ENCODE data around the gene PRM1. TPM values are rescaled to one million over a fixed set of nuclear protein-coding genes. Genes with fewer than 3 reads are reported as not detected.

PRM1 gene
- total RNA-seq, 5 donors from 2014 or later (not counting 1 experiment from before 2014, with no cell fraction given): not detected

DNA sequence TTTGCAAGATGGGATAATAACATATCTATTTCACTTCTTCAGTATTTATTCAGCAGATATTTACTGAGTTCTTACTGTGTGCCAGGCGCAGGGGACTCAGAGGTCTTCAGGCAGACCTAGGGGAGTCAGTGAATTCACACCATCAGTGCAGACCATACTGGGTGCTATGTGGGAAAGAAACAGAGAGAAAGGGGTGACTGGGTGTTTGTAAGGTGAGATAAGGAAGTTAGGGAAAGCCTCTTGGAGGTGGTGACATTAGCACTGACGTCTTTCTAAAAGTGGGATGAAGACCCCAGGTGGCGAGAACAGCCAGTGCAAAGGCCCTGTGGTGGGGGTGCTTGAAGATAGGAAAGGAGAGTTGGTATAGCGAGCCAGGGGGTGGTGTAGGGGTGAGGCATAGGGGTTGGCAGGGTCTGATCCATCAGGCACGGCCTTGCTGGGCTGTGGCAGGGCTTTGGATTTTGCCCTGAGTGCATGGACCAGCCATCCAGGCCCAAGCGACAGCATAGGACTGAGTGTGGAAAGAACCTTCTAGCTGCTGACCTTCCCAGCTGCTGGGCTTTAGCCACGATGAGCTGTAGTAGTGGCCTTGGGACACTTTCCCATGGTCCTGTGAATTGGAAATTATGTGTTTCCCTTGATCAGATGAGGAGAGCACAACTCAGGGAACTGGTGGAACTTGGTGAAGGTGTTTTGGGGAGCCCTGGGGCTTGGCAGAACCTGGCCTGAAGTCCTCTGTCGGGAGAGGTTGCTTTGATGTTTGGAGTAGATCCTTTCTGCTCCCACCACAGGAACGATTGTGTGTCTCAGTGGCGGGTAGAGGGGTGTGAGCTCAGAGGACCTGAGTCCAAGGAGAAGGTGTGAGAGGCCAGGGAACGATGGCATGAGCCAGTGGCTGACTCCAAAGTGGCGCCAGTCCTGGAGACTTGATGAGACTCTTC, 21.2 kb downstream of the PRM1 start:
- ATAC-seq (replicated peaks in 1 of 4): no peak

DNA sequence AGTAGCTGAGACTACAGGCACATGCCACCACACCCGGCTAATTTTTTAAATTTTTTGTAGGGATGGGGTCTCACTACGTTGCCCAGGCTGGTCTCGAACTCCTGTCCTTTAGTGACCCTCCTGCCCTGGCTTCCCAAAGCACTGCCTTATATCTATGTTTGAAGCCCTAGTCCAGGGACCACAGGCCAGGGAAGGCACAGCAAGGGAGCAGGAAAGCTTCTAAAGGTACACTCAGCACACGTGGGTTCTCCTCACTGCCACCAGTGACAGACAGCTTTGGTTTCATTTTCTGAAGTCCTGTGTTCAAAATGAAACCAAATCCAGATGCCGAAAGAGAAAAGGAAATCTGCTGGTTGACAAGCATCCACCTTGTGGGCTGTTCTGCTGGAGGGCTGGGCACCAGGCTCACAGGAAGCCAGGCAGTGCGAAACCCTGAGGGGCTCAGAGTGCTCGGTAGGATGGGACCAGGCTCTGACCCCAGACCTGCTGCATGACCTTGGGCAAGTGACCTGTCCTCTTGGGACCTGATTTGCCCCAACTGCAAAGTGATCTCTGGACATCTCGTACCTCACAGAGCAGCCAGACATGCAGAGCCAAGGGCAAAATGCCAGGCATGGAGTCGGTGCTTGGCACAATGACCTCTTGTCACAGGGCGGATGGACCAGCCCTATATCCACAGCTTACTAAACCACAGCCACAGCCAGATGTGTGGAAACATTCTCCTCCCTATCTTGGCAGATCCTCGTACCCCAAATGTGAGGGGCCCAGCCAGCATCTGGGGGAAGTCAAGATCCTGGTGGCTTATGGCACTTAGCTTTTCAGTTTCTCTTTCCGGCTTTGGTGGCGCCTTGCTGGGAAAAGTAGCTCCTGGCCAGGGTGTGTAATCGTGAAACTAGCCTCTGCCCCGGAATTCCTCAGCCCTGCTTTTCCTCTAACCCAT, 22.3 kb downstream of the PRM1 start:
- Histone ChIP-seq H3K36me3 (ENCODE audit: control insufficient read depth in 2 of 2, extremely low read depth in 1 of 2, insufficient read depth in 1 of 2, low read length in 1 of 2) (no peaks in the 10 kb centered on the region), H3K4me1 (ENCODE audit: control insufficient read depth in 1 of 2, extremely low read depth in 1 of 2, insufficient read depth in 2 of 2, low read length in 2 of 2) (peaks cover 35 to 54% of the 10 kb centered on the region in 2 experiments), H3K27ac (ENCODE audit: low read length) (peak overlapping the region; percentile 50), H3K4me3 (ENCODE audit: control insufficient read depth in 1 of 2, extremely low read depth in 1 of 2, low read length in 1 of 2) (peak overlapping the region in 1 of 2 donors; percentile 3), H3K27me3 (replicated peaks in 1 of 2; ENCODE audit: control insufficient read depth in 2 of 2, extremely low read depth in 1 of 2, insufficient read depth in 2 of 2, low read length in 1 of 2) (no peaks in the 10 kb centered on the region), H3K9me3 (no peaks in the 10 kb centered on the region)
- ATAC-seq (replicated peaks in 1 of 4) (peak in 1 of 4 experiments; percentile 24), DNase-seq (peak in 16 of 35 experiments; percentile 11 to 83 (median 26))
- peak overlapping the region; percentile 83 for H3K27ac Mint-ChIP-seq
- H3K27me3 Mint-ChIP-seq: no peaks in the 10 kb centered on the region
- ChIA-PET CTCF (interaction anchor here in 1 of 2 donors (0.6 to 1.7 kb wide), 3 partner anchors 149 to 290 kb away, joined by 3 to 8 read pairs (median 6); no protein-coding TSS in a partner anchor), POLR2A (interaction anchor here in 1 of 2 donors (0.6 kb wide), 2 partner anchors 144 to 241 kb away, joined by 4 to 6 read pairs; no protein-coding TSS in a partner anchor)
- peaks cover under 1% of the 10 kb centered on the region for H3K36me3 Mint-ChIP-seq
- WGBS (ENCODE audit: insufficient coverage): 46% methylated on average over 10 of the region's 15 CpGs
- peak overlapping the region; percentile 45 to 63 (median 53) for H3K4me3 Mint-ChIP-seq
- H3K4me1 Mint-ChIP-seq: peaks cover 40 to 51% (median 45%) of the 10 kb centered on the region in 3 donors
- H3K9me3 Mint-ChIP-seq: no peaks in the 10 kb centered on the region

More for the DNA sequence above, 21.2 kb downstream of the PRM1 start:
- no peak overlapping the region for H3K27ac ChIP-seq (ENCODE audit: low read length)
- no peaks in the 10 kb centered on the region for H3K9me3 Mint-ChIP-seq
- ChIA-PET CTCF (interaction anchor here (0.5 to 0.6 kb wide), 2 partner anchors 150 to 274 kb away, joined by 3 to 6 read pairs; no protein-coding TSS in a partner anchor), POLR2A (no interaction called here)
- no peaks in the 10 kb centered on the region for H3K36me3 ChIP-seq (ENCODE audit: control insufficient read depth in 2 of 2, extremely low read depth in 1 of 2, insufficient read depth in 1 of 2, low read length in 1 of 2)
- peak overlapping the region in 1 of 3 donors; percentile 18 for H3K4me3 Mint-ChIP-seq
- 95% methylated on average over 7 of the region's 12 CpGs for WGBS (ENCODE audit: insufficient coverage)
- no peak for DNase-seq
- peaks cover 49 to 57% (median 52%) of the 10 kb centered on the region in 3 donors for H3K4me1 Mint-ChIP-seq
- peak overlapping the region; percentile 83 for H3K27ac Mint-ChIP-seq
- no peaks in the 10 kb centered on the region for H3K9me3 ChIP-seq
- H3K4me1 ChIP-seq (ENCODE audit: control insufficient read depth in 1 of 2, extremely low read depth in 1 of 2, insufficient read depth in 2 of 2, low read length in 2 of 2): peaks cover 36 to 52% of the 10 kb centered on the region in 2 experiments
- no peaks in the 10 kb centered on the region for H3K27me3 ChIP-seq (replicated peaks in 1 of 2; ENCODE audit: control insufficient read depth in 2 of 2, extremely low read depth in 1 of 2, insufficient read depth in 2 of 2, low read length in 1 of 2)
- no peaks in the 10 kb centered on the region for H3K27me3 Mint-ChIP-seq
- no peaks in the 10 kb centered on the region for H3K36me3 Mint-ChIP-seq
- H3K4me3 ChIP-seq (ENCODE audit: control insufficient read depth in 1 of 2, extremely low read depth in 1 of 2, low read length in 1 of 2): no peak overlapping the region

DNA sequence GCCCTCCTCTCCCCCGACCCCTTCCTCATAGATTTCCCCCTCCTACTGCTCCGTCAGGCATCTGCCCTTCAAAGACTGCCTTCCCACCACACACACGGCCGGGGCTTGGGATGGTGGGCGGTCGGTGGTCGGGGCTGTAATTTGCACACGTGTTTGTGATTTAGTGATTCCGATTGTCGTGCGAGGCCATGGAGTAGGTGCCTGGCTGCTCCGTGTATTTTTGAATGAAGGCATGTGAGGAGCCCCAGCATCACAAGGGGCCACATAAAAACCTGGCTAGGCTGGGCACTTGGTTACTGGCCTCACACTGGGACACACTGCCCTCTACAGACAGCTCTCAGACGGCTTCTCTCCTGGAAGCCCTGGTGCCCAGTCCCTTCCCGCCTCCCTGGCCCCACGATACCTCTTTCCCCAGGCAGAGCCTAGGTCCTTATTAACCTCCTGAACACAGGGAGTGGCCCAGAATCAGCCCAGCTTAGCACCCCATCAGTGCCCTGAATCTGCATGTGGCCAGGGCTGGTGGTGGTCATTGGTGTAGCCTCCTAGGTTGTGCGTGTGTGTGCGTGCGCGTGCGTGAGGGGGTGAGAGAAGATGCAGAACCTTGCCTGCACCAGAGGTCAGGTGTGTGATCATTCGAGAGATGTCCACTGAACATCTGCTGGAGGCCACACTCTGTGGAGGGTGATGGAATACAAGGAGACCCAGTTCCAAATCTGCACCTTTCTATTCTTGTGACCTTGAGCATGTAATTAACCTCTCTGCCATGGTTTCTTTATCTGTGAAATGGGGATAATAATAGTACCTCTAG, 23.8 kb downstream of the PRM1 start:
- H3K27ac Mint-ChIP-seq: peak overlapping the region; percentile 92 to 93
- H3K36me3 Mint-ChIP-seq: peaks cover 11% of the 10 kb centered on the region
- no peaks in the 10 kb centered on the region for H3K9me3 Mint-ChIP-seq

DNA sequence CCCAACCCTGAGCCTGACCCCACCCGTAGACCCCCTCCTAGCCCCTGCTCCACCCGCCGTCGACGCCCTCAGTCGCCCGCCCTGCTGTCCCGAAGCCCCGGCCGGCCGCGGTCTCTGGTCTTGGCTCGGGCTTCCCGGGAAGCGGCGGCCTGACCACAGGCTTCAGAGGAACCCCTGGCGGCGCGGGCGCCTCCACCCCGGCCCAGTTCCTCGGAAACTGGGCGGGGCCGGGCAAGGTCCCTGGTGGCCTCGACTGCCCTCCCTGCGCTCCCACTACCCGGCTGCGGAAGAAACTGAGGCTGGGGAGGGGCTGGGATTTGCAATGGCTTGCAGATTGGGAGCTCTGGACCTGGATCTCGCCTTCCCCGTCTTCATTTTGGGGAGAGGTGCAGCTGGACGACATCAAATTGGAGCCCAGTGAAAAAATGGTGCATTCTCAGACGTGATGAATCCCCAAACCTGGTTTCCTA, 24.4 kb downstream of the PRM1 start:
- H3K36me3 Mint-ChIP-seq: peaks cover 15% of the 10 kb centered on the region
- peak overlapping the region; percentile 83 for H3K4me3 ChIP-seq (ENCODE audit: control insufficient read depth in 1 of 2, extremely low read depth in 1 of 2, low read length in 1 of 2)
- peaks cover 41 to 60% of the 10 kb centered on the region in 2 experiments for H3K4me1 ChIP-seq (ENCODE audit: control insufficient read depth in 1 of 2, extremely low read depth in 1 of 2, insufficient read depth in 2 of 2, low read length in 2 of 2)
- H3K36me3 ChIP-seq (ENCODE audit: control insufficient read depth in 2 of 2, extremely low read depth in 1 of 2, insufficient read depth in 1 of 2, low read length in 1 of 2): no peaks in the 10 kb centered on the region
- DNase-seq (peak in 5 of 35 experiments; percentile 17 to 46 (median 25)), ATAC-seq (replicated peaks in 1 of 4) (no peak)
- WGBS (ENCODE audit: insufficient coverage): 3% methylated on average over 21 of the region's 32 CpGs
- H3K27me3 ChIP-seq (replicated peaks in 1 of 2; ENCODE audit: control insufficient read depth in 2 of 2, extremely low read depth in 1 of 2, insufficient read depth in 2 of 2, low read length in 1 of 2): no peaks in the 10 kb centered on the region
- peak overlapping the region; percentile 89 for H3K27ac ChIP-seq (ENCODE audit: low read length)
- peak overlapping the region; percentile 92 to 96 (median 95) for H3K4me3 Mint-ChIP-seq
- POLR2A ChIA-PET: interaction anchor here (0.5 to 1.9 kb wide), 23 partner anchors 10 to 659 kb away, joined by 3 to 19 read pairs (median 5); partner anchors contain the start of gene DEXI (in 1 of the 2)
- H3K27ac Mint-ChIP-seq: peak overlapping the region; percentile 93 to 99
- H3K9me3 ChIP-seq: no peaks in the 10 kb centered on the region
- peaks cover 48 to 60% (median 52%) of the 10 kb centered on the region in 3 donors for H3K4me1 Mint-ChIP-seq
- no peaks in the 10 kb centered on the region for H3K27me3 Mint-ChIP-seq
- CTCF ChIA-PET: interaction anchor here (0.6 to 3.1 kb wide), 10 partner anchors 32 to 659 kb away, joined by 3 to 30 read pairs (median 4); partner anchors contain the start of gene GSPT1 (in 1 of the 2)
- no peaks in the 10 kb centered on the region for H3K9me3 Mint-ChIP-seq

More for the DNA sequence above, 23.8 kb downstream of the PRM1 start:
- peaks cover 37 to 55% of the 10 kb centered on the region in 2 experiments for H3K4me1 ChIP-seq (ENCODE audit: control insufficient read depth in 1 of 2, extremely low read depth in 1 of 2, insufficient read depth in 2 of 2, low read length in 2 of 2)
- ChIA-PET CTCF (interaction anchor here (0.5 to 1.7 kb wide), 4 partner anchors 286 to 458 kb away, joined by 3 to 6 read pairs (median 6); no protein-coding TSS in a partner anchor), POLR2A (interaction anchor here in 1 of 2 donors (0.7 kb wide), 1 partner anchor 28 kb away, joined by 6 read pairs; no protein-coding TSS in a partner anchor)
- no peaks in the 10 kb centered on the region for H3K27me3 Mint-ChIP-seq
- DNase-seq (peak in 26 of 35 experiments; percentile 24 to 77 (median 41)), ATAC-seq (replicated peaks in 1 of 4) (no peak)
- peaks cover 41 to 54% (median 46%) of the 10 kb centered on the region in 3 donors for H3K4me1 Mint-ChIP-seq
- 54% methylated on average over 9 of the region's 21 CpGs for WGBS (ENCODE audit: insufficient coverage)
- peak overlapping the region; percentile 92 to 96 (median 95) for H3K4me3 Mint-ChIP-seq
- no peaks in the 10 kb centered on the region for H3K27me3 ChIP-seq (replicated peaks in 1 of 2; ENCODE audit: control insufficient read depth in 2 of 2, extremely low read depth in 1 of 2, insufficient read depth in 2 of 2, low read length in 1 of 2)
- H3K27ac ChIP-seq (ENCODE audit: low read length): no peak overlapping the region
- no peaks in the 10 kb centered on the region for H3K9me3 ChIP-seq
- no peaks in the 10 kb centered on the region for H3K36me3 ChIP-seq (ENCODE audit: control insufficient read depth in 2 of 2, extremely low read depth in 1 of 2, insufficient read depth in 1 of 2, low read length in 1 of 2)
- peak overlapping the region; percentile 83 for H3K4me3 ChIP-seq (ENCODE audit: control insufficient read depth in 1 of 2, extremely low read depth in 1 of 2, low read length in 1 of 2)
